Mucosa of gallbladder (tissue), 1 donor: ENCODE results near the gene GATD1. TPM values are rescaled to one million over a fixed set of nuclear protein-coding genes. Genes with fewer than 3 reads are reported as not detected.
A peak's percentile ranks its signal among the peaks of the same experiment; 100 is the strongest.

ENCODE experiments used
- DNase-seq: peaks from one replicate; pipeline ENCODE4 v3.0.0-alpha.2; 2020; ENCODE audit warnings: low spot score
- total RNA-seq: library from RNA; stranded (reverse); gene quantifications from one replicate; pipeline ENCODE4 v1.2.1, GENCODE V29; 2021
- donor health status: DM: no; HTN: no; CAD: no.

GATD1 gene
- total RNA-seq, 1 donor from 2014 or later: 85.9 TPM

DNA sequence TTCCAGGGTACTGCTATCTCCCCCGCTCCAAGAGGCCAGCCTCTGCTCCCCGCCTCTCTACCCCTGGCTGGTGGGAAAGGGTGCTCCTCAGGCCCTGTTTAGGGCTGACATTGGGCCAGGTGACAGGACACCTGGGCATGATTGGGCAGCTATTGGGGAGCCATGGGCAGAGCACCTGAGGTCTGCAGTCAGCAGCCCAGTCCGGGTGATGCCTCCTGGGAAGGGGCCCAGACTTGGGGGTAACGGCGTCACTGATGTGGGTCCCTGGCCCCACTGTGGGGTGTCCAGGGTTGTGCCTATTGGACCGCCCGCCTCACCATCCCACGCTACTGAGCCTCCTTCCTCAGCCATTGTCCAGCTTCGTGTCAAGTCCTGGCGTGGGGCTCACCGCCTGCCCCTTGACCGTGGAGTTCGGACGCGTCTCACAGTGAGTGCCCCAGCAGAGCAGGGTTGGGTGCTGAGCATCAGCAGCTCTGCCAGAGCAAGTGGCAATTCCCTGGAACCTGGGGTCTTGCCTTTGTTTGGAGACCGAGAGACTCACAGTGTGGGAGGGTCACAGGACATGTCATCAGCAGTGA, 2.8 kb upstream of the GATD1 start:
- DNase-seq: no peak

- no peak for DNase-seq
Measured at GRCh38 chr11:778976-779954, 2.0 kb upstream of the GATD1 start.

DNA sequence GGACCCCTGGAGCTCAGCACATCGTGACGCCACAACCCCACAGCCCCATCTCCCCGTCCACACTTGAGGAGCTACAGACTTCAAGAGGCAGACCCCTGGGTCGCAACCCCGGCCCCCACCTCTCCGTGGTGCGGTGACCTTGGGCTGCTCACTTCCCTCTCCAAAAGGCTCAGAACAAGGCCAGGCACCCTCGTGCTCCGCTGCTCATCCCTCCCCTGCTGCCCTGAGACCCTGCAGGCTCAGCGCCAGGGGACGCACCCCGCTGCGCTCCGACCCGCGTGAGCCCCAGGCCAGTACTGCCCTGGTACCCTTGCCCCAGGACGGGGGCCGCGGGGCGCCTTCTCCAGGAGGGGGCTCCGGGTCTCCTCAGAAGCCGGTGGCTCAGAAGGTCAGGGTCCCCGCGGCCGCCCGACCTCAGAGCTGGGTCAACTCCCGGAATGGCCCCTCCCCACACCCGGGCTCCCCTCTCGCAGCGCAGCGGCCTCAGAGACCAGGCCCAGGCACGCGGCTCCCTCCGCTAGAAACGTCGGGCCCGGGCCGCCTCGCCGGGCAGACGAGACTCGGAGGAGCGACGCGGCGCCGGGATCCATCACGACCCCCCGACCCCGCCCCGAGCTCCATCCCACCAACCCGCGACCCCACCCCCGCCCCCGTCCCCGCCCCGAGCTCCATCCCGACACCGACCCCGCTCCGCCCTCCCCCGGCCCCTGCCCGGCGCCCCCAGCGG, 563 bp downstream of the GATD1 start:
- DNase-seq: no peak

GRCh38 chr11:776263-776560, 1.1 kb downstream of the GATD1 start:
- DNase-seq: no peak

DNA sequence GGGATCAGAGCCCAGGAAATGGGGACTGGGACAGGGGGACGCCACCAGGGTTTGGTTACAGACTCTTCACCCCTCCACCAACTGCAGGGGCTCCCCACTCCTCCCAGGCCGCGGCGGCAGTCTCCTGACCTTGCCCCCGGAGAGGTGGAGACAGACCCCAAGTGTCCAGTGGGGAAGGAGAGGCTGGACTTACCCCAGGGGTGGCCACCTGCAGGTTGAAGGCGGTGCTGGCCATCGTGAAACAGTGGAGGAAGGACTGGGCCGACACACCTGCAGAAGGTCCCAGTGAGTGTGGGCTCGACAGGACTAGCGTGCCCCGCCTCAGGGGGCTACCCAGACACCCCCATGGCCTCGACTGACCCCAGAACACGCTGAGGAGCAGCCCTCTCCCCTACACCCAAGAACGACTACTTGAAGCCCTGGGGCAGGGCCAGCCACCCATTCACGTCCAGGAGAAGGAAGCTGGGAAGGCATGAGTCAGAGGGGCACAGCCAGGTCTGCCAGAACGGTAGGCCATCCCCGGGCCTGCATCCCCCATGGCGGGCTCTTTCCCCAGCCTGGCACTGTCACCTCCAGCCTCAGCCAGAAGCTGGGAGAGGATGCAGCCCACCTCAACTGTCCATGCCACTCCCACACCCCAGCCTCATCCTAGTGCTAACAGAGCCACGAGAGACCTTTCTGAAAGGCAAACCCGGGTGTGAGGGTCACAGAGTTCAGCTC, 2.3 kb downstream of the GATD1 start:
- no peak for DNase-seq

DNA sequence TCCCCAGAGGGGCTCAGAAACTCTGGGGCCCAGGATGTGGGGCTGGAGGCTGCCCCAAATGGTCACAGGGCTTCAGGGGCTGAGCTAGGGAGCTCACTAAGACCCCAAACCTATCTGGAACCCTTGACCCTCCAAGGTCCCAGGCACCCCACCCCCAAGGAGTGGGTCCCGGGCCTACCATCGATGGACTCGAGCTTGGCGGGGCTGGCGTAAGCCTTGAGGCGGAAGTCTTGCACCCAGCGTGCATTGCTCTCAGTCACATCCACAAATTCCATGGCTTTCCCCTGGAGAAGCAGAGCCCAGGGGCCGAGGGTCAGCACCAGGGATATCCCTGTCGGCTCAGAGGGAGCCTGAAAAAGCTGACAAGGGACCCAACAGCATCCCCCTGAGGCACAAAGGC, 3.5 kb downstream of the GATD1 start:
- DNase-seq: no peak

- DNase-seq: no peak
Measured at GRCh38 chr11:773425-773824, 3.9 kb downstream of the GATD1 start.

GRCh38 chr11:772429-773390, 4.6 kb downstream of the GATD1 start:
- DNase-seq: no peak

- DNase-seq: no peak
Measured at GRCh38 chr11:771617-772204, 5.6 kb downstream of the GATD1 start.

DNA sequence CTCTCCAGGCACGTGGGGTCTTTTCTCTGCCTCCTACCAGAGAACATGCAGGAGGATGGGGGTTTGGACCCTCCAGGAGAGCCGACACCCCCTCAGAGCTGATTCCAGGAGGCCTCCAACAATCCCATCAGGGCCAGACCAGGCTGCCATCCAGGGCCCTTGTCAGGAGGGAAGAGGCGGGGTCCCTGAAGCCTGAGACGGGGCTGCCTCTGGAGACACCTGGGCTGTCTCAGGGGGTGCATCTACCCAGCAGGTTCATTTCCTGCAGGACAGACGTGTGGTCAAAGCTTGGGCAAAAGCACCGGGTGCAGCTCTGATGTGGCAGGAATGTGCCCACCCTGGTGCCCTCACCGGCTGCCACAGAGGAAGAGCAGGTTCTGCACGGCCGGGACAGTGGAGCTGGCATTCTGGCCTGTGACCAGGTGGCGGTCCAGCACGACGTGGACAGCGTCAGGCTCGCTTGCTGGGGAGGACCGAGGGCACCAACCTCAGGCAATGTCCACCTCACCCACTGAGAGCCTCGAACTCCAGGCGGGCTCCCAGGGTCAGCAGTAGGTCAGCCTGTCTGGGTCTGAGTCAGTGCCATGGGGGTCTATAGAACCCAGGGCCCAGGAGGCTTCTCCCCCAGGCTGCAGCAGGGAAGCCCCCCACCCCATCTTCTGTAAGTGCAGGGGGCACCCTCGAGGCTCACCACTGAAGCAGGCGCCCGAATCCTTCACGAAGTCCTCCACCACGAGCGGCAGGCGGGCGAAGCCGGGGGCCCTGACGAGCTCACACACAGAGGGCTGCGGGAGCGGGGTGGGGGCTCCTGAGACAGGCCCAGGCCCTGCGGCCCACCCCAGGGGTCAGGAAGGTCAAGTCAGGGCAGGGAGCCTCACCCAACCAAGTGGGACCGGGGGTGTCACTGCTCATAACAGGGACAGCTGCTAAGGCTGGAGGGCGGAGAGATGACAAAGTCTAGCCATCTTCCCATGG, 6.4 kb downstream of the GATD1 start:
- DNase-seq: no peak

GRCh38 chr11:769887-770641, 7.2 kb downstream of the GATD1 start:
- no peak for DNase-seq

- DNase-seq: no peak
Measured at GRCh38 chr11:767238-767637, 10.0 kb downstream of the GATD1 start.

GRCh38 chr11:766936-767210, 10.4 kb downstream of the GATD1 start:
- DNase-seq: no peak

DNA sequence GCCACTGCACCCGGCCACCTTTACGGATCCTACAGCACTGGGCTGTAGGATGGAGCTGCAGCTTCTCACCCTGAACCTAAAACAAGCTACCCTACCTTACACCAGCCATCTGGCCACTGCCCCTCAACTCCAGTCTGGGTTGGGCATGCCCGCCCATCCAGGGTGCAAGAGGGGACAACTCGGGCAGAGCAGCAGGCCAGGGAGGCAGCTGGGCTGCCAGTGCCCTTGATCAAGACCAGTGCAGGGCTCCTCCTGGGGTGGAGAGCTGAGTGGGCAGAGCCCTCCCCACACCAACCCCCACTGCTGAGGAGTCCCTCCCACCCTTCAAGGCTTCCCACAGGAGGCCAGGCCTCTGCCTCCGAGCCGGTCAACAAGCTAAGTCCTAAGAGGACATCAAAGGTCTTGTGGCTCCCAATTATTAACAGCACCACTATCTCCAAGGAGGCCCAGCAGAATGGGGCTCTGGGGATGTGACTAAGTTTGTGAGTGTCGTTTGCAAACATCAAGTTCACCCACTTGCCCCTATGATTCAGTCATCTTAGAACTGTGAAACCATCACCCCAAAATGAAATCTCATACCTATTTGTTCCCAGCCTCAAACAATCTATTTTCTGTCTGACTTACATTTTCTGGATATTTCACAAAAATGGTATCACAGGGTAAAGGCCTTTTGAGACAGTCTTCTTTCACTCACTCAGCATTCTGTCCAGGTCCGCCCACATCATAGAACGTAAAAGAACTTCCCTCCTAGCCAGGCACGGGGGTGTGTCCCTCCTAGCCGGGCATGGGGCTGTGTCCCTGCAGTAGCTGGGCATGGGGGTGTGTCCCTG, 11.0 kb downstream of the GATD1 start:
- DNase-seq: no peak

DNA sequence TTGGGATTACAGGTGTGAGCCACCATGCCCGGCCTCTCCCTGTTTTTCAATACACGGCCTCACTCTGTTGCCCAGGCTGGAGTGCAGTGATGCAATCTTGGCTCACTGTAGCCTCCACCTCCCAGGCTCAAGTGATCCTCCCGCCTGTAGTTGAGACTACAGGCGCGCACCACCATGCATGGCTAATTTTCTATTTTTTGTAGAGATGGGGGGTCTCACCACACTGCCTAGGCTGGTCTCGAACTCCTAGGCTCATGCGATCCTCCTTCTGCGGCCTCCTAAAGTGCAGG, 11.5 kb downstream of the GATD1 start:
- DNase-seq: no peak

DNA sequence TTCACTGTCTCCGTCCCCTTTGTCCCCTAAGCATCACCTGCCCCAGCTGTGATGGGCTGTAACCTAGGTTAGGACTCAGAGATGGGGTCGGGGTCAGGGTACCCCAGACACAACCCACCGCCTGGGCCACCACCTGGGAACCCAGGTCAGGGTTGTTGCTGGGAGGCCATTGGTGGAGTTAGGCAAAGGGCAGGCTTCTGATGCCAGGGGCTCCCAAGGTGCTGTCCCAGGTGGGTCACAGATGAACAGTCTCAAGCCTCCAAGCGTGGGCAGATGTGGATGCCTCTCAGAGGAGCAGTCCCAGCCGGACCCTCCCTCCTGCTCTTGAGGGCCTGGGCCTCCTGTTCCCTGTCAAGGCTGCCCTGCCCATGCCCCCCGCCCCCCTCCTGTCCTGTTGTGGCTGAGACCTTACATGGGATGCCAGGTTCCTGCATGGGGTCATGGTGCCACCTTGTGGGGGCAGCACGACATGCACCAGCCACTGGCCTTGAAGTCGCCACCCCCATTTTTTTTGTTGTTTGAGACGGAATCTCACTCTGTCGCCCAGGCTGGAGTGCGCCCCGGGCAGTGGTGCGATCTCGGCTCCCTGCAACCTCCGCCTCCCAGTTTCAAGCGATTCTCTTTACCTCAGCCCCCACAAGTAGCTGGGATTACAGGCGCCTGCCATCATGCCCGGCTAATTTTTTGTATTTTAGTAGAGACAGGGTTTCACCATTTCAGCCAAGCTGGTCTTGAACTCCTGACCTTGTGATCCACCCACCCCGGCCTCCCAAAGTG, 12.1 kb downstream of the GATD1 start:
- DNase-seq: peak; percentile 41

DNA sequence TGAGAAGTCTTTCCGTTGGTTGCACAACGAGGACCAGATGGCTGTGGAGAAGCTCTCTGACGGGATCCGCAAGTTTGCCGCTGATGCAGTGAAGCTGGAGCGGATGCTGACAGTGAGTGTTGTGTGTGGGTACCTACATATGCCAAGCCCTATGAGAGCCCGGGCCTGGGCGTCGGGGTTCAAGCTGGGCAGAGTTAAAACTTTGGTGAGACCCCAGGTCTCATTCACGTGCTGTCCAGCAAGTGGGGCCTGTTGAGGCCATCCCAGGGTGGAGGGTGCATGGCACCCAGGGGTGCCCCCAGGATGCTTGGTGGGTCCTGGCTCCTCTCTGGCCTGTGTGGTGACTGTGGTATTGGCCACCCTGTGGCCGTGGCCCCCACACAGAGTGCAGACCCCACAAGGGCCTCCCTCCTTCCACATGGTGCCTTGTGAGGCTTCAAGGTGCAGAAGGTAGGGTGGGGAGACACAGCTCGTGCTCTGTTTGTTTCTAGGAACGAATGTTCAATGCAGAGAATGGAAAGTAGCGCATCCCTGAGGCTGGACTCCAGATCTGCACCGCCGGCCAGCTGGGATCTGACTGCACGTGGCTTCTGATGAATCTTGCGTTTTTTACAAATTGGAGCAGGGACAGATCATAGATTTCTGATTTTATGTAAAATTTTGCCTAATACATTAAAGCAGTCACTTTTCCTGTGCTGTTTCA, 12.8 kb downstream of the GATD1 start:
- no peak for DNase-seq
